Limb (tissue), 2 donors: ENCODE measurements around the gene ZNF385D.
A peak's percentile ranks its signal among the peaks of the same experiment; 100 is the strongest.

Source experiments
- DNase-seq, 2 donors: peaks; one replicate each; pipeline ENCODE4 v3.0.0-alpha.2; 2016; ENCODE audit errors: extremely low spot score in 2 of 2

Gene ZNF385D

DNA sequence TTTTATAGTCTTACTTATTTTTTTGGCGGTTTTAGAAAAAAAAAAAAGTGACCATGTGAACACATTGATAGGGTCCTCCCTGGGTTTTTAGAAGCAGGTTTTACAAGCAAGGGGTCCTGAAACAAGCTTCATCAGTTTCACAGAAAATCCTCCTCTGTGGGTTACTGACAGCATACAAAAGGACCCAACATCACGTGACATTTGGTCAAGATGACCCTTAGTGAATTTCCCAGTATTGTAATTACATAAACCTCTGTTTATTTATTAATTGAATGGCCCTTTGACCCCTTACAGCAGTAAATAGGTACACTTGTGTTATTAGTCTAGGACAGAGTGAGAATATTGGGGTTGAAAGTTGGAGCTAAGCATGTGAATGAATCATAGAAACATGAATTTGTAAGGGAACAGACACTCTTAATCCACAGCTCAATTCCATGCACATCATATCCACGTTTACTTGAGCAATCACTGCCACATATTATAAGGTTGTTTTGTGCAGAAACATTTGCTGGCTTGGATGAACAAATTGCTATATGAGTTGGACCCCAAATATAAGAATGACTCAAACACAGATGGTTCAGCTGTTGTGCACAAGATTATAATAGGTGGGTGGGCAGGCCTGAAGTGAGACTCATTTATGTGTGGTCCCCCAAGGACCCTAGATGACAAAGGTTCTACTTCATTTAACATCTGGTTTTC, 137.5 kb downstream of the ZNF385D start:
- no peak for DNase-seq

- DNase-seq = no peak
Measured at GRCh38 chr3:21601178-21601577, 149.8 kb downstream of the ZNF385D start.

DNA sequence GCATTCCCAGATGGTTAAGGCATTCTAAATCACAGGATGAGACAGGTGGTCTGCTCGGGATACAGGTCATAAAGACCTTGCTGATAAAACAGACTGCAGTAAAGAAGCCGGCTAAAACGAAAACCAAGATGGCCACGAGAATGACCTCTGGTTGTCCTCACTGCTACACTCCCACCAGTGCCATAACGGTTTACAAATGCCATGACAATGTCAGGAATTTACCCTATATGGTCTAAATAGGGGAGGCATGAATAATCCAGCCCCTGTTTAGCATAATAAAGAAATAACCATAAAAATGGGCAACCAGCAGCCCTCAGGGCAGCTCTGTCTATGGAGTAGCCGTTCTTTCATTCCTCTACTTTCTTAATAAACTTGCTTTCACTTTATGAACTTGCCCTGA, 151.1 kb downstream of the ZNF385D start:
- DNase-seq = no peak

- no peak for DNase-seq
Measured at GRCh38 chr3:21592828-21593227, 158.2 kb downstream of the ZNF385D start.

DNA sequence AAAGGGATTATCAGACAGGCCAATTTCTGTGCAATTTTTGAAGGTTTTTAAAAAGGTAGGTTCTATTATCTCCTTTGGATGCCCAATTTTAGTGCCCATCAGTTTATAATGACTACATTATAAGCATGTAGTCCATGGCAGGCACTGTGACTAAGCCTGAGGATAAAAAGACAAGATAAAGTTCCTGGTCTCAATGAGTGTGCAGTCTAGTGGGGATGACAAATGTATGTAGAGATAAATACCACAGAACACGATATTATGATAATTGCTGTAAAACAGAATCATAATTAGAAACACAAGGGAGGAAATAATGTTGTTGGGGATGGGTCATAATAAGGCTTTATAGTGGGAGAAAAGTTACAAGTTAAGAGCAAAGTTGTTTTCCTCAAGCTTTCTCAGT, 163.1 kb downstream of the ZNF385D start:
- no peak for DNase-seq

DNA sequence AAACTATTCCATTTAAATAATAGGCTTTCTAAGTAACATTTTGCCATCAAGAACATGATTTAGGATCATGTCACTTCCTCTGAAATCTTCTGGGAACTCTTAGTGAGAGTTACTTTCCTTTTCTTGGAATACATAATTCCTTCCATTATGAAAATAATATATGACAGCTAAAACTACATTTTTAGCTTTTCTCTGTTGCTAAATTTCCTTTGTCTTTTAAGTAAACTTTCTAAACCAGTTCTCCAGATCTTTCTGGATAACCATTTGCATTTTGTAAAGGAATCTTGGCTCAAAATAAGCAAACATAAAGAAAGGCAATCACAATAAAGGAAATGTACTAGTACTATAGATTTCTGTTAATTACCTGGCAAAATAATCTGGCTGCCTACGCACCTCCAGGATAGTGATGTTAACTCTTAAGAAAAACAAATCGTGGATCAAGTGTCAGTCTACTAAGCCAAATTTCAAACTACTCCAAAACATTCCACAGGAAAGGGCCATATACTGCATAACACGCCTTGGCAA, 165.7 kb downstream of the ZNF385D start:
- DNase-seq = peak in 1 of 2 donors; percentile 43

DNA sequence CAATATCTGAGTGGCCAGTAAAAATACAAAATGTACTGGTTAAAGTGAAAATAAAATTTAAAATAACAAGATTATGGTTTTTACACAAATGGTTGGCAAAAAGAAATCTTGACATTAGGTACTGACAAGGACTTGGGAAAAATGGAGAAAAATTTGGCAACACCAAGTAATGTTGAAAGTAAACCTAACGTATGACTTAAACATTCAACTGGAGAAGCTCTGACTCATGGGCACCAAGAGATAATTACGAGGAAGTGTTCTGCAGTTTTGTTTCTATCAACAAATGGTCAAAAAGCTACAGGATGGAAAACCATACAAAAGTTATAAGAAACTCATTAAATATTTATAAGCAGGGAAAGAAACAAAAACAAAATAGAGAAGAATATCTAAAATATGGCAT, 177.7 kb downstream of the ZNF385D start:
- no peak for DNase-seq

- DNase-seq = no peak
Measured at GRCh38 chr3:21564531-21564930, 186.5 kb downstream of the ZNF385D start.

- no peak for DNase-seq
Measured at GRCh38 chr3:21562243-21562642, 188.8 kb downstream of the ZNF385D start.

DNA sequence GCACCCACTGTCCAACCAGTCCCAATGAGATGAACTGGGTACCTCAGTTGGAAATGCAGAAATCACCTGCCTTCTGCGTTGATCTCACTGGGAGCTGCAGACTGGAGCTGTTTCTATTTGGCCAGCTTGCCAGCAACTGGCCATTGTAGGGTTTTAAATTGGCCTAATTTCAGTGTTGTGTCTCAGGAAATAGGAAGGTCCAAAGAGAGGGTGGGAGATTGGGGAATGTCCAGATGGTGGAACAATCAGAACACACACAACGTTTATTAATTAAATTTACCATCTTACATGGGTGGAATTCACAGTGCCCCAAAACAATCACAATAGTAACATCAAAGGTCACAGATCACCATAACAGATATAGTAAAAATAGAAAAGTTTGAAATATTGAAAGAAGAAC, 189.5 kb downstream of the ZNF385D start:
- DNase-seq = no peak

- DNase-seq = no peak
Measured at GRCh38 chr3:21551019-21551418, 200.0 kb downstream of the ZNF385D start.

GRCh38 chr3:21544076-21544462, 206.9 kb downstream of the ZNF385D start:
- DNase-seq = no peak

GRCh38 chr3:21543380-21544075, 207.5 kb downstream of the ZNF385D start:
- DNase-seq = no peak

DNA sequence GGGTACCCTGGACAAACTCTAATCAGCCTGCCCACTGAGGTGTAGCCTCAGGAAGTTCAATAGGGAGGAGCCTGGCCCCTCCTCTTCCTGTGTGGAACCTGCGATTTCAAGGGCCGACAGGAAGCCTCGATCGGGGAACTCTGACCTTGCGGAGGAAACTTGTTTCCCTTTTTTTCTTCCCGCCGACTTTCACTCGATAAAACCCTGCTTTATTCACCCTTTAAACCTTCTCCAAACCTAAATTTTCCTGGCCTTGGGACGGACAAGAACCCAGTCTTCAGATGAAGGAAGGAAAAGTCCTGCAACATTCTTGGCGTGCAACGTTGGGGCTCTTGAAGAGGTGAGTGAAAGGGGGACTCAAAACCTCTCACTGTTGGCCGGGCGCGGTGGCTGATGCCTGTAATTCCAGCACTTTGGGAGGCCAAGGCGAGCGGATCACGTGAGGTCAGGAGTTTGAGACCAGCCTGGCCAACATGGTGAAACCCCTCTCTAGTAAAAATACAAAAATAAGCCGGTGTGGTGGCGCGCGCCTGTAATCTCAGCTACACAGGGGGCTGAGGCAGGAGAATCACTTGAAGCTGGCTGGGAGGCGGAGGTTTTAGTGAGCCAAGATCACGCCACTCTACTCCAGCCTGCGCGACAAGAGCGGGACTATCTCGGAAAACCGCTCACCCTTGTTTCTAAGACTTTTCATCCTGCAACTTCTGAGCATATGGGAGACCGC, 208.2 kb downstream of the ZNF385D start:
- no peak for DNase-seq

DNA sequence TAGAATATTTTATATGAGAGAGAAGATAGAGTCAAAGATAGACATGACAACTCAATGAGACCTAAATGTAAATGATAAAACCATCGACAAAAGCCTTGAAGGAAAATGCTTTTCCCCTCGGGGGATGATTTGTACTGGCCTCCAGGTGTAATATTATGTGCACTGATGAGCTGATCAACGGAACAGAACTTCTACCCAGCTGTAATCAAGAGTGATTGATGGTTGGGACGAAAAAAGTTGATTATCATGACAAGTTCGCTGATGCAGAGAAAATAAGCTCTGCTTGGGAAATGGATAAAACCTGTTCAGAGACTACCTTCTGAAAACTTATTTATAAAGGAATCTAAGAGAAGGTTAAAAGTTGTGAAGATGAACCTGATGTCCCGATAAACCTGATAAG, 210.7 kb downstream of the ZNF385D start:
- DNase-seq = no peak

GRCh38 chr3:21534462-21534861, 216.5 kb downstream of the ZNF385D start:
- DNase-seq = peak in 1 of 2 donors; percentile 83

- DNase-seq = no peak
Measured at GRCh38 chr3:21533002-21533401, 218.0 kb downstream of the ZNF385D start.

GRCh38 chr3:21531909-21532308, 219.1 kb downstream of the ZNF385D start:
- no peak for DNase-seq

GRCh38 chr3:21528291-21528995, 222.6 kb downstream of the ZNF385D start:
- no peak for DNase-seq

DNA sequence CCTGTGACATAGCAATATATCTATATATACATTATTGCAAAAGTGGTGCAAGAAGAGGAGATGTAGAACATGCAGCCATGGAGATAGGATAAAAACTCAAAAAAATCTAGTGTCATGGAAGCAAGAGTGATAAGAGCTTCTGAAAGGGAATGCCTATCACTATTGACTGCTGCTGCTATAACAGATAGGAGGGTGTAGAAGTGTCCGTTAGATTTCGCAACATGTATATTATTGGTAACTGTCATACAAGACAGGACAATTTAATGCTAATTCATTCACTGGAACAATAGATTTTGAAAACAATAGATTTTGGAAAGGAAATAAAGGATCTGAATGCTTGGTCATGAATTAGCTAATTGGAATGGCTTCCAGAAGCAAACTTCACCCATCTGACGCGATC, 224.5 kb downstream of the ZNF385D start:
- DNase-seq = no peak

GRCh38 chr3:21524133-21524532, 226.9 kb downstream of the ZNF385D start:
- no peak for DNase-seq
